ENCODE results near the gene LMO7.

The LMO7 gene

DNA sequence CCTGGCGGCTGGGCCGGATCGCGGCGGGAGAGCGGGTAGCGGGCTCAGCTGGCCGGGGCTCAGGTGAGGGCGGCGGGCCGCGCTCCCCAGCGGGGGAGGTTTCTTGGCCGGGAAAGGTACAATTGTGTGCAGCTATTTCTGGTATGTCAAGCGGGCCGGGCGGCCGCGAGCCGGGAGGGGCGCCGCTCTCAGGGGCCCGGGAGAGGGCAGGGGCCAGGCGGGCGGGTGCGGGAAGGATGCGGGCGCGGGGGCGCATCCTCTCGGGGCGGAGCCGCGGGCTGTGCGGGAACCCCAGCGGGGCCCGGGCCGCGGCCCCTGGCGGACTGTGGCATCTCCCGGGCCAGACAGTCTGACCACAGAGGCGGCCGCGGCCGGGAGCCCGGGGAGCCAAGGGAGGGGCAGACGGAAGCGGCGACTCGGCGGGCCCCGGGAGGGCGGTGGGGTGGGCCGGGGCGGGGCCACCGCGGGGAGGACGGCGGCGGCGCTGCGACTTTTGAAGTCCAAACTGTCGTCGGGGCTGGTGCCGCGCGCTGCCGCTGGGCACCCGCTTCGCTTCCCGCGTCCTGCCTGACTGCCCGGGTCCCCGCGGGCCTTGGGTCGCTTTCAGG, at the start of gene LMO7:
Gene LMO7 (plus strand): TSS at position 503 of the 608 bp plus-strand sequence. CDS start 328 bp downstream, outside the sequence.
- peak; percentile 10 for DNase-seq

DNA sequence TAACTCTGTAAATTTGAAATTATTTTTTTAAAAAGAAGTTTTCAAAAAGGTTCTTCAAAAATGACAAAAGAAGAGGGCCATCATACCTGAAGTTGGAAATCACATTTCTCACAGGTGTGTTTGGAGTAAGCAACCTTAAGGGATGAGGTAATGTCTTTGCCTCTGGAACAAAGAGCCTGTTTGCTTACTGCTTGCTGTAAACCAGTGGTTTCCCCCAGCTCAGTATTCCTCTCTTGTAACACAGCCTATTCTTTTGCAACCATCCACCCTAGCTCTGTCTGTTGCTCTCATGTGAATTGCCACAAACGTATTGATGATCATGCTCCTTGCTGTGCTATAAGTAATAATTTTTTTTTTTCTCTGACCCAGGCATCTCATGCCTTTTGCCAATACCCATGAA, 48.5 kb upstream of the LMO7 start:
- DNase-seq: no peak

- DNase-seq: no peak
Observed at GRCh38 chr13:75596657-75597182, 39.4 kb upstream of the LMO7 start.

- no peak for DNase-seq
Observed at GRCh38 chr13:75600371-75600770, 35.8 kb upstream of the LMO7 start.

- DNase-seq: no peak
Observed at GRCh38 chr13:75603038-75603437, 33.1 kb upstream of the LMO7 start.

DNA sequence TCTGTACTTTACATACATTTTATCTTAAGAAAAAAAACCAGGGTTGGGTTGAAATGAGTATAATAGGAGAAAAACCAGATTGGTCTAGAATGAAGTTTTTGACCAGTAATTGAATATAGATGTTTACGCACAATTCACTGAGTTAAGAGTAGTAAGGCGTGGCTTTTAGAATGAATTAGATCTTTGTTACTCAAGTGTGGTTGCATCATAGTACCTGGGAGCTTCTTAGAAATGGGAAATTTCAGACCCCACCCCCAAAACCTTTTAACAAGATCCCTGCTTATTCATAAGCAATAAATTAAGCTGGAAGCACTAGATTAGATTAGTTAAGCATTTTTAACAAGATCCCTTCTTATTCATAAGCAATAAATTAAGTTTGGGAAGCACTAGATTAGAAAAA, 28.7 kb upstream of the LMO7 start:
- DNase-seq: no peak

GRCh38 chr13:75610466-75610865, 25.7 kb upstream of the LMO7 start:
- no peak for DNase-seq

DNA sequence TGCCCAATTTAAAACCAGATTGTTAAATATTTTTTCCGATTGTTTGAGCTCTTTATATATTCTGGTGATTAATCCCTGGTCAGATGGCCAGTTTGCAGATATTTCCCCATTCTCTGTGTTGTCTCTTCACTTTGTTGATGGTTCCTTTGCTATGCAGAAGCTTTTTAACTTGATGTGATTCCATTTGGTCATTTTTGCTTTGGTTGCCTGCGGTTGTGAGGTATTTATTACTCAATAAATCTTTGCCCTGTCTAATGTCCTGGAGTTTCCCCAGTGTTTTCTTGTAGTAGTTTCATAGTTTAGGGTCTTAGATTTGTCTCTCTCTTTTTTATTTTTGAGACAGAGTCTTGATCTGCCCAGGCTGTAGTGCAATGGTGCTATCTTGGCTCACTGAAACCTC, 23.8 kb upstream of the LMO7 start:
- DNase-seq: no peak

- no peak for DNase-seq
Observed at GRCh38 chr13:75617230-75617629, 18.9 kb upstream of the LMO7 start.

- DNase-seq: no peak
Observed at GRCh38 chr13:75618308-75618707, 17.8 kb upstream of the LMO7 start.

GRCh38 chr13:75620020-75620419, 16.1 kb upstream of the LMO7 start:
- no peak for DNase-seq

DNA sequence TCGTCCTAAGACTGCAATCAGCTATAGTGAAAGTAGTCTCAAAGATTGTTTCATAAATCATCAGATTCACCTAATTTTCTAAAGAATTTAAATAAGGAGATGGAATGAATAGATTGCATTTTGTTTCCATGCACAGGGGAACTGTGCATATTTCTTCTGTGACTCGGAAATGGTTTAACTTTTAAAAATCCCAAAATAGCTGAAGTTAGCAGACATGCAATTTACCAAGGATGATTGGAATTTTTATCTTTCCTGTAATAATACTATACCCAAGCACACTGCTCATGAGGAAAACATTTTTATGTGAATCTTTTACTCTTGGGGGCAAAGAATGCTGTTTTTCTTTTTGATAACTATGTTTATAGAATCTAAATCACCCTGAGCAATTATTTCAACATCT, 15.0 kb upstream of the LMO7 start:
- no peak for DNase-seq

DNA sequence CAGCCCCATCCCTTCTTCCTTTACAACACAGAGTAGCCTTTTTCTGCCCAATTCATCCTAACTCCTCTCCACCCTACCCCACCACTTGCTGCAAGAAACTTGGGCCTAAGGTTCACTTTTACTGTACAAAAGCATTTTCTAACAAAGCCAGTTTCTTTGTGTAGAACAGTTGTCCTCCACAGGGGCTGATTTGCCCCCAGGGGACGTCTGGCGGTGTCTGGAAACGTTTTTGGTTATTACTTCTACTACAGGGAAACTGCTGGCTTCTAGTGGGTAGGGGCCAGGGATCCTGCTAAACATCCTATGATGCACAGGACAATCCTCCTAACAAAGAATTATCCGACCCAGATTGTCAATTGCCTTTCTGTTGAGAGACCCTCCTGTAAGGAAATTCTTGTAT, 7.3 kb upstream of the LMO7 start:
- no peak for DNase-seq

GRCh38 chr13:75633285-75633684, 2.8 kb upstream of the LMO7 start:
- no peak for DNase-seq

DNA sequence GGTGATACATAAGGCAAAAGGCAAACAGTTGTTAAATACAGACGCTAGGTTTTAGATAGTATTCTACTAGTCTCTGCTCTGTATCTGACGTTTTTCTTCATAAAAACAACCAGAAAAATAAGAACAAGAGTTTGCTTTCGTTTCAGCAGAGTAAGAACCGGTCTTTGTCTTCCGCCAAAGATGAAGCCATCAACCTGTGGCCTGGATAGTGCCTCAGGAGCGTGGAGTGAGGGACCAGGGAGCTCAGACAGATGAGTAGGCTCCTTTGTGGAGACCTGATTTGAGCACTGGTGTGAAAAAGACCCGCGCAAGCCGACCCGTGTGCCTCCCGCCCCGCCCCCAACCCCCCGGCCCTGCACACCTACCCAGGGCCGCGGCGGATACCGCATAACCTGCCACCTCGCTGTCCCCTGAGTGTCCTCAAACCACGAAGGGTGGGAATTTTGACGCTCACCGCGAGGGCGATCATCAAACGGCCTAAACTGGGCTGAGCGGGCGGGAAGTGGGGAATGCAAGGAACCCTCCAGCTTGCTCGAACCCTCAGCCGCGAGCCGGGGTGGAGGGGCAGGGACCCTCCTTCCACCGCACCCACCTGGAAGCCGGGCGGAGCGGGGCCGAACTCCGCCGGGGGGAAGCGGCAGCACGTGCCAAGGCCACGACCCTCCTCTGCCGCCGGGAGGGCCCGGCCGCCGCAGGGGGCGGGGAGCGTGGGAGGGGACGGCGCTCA, 866 bp upstream of the LMO7 start:
- no peak for DNase-seq

DNA sequence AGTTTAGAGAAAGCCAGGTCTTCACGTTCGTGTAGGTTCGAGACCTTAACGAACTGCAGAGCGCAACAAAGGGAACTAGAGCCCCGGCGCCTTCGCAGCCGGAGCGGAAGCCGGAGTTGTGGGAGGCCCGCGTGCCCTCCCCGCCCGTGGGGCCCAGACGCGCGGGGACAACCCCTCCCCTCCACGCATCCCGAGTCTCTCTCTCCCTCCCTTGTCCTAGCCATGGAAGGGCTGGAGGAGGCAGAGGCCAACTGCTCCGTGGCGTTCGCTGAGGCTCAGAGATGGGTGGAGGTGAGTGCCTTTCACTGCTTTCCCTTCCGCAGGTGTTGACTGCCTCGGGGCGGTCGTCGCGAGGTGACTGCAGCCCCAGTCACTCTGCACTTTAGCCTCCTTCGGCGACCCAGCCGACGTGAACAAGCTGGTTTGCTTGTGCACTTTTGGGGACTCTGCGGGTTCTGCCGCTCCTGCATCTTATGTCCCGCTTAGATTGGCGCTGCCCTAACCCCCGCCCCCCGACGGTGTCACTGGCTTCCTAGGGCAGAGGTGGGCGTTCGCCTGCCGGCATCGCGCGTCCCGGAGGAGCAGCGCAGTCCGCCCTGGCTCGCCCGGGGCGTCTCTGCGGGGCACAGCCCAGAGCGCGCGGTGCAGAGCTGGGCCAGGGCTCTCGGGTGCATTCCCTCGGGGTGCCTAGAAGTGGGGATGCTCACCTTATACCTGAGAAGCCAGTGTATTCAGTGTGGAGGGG, 478 bp downstream of the LMO7 start:
- DNase-seq: peak; percentile 28

- DNase-seq: no peak
Observed at GRCh38 chr13:75637181-75637750, 1.1 kb downstream of the LMO7 start.

GRCh38 chr13:75639454-75639853, 3.3 kb downstream of the LMO7 start:
- DNase-seq: no peak

- DNase-seq: no peak
Observed at GRCh38 chr13:75641026-75641425, 4.9 kb downstream of the LMO7 start.

DNA sequence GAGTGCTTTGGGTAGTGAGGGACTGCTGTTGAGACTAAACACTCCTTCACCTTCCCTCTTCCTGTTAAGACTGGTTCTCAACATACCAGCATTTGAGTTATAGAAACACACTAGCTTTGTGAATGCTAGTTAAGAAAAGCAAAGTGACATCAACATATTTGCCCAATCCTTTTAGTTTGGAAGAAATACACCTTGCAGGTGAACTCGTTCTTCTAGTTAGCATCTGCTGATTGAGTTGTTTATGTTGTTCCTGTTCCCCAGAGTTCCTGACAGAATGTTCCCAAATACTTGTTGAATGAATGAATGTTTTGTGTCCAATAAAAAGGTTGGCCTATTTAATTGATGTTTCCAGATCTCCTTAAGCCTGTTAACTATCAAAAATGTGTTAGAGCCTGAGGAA, 7.1 kb downstream of the LMO7 start:
- no peak for DNase-seq

GRCh38 chr13:75643693-75644092, 7.6 kb downstream of the LMO7 start:
- DNase-seq: no peak

DNA sequence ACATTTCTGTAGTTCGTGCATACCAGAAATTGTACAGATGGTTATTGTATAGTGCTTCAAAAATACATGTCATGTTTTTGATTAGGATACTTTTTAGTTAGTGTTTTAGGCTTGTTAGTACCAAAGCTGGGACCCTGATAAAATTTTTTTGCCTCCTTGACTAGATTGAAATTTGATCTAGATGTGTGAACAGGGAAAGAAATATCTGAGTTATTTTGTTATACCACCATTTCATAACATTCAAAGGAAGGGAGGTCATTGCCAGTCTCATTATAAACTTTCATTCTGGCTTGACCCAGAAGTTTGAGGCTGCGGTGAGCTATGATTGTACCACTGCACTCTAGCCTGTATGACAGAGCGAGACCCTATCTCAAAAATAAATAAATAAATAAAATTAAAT, 9.0 kb downstream of the LMO7 start:
- no peak for DNase-seq

DNA sequence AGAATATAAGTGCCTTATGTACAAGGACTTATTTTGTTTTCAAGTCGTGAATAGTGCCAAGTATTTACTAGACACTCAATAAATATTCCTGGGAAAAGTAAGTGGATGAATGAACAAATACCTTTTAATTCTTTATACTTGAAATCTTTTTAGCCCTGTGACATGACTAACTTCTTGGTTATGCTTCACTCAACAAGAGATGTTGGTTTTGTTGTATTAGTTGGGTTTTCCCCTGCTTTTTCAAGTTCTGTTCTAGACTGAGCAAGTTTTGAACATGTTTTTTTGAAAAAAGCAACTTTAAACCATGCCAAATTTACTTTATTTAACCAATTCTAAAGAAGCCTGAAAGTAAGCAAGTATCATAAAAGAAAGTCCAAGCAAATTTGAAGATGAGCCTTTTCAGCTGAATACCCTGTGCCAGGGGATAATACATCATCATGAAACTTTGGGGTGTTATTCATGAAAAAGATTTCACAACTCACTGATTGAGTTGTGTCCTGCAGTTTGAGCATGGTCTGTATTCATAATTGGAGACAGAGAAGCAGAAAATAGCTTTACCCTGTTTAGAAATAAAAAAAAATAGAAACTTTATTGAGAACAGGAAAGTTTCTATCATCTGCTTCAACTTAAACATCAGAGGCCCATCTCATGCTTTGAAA, 11.1 kb downstream of the LMO7 start:
- DNase-seq: no peak
